ENCODE measurements around the gene SLC26A9. TPM values are rescaled to one million over a fixed set of nuclear protein-coding genes. Genes with fewer than 3 reads are reported as not detected.

SLC26A9 gene
- total and polyA plus RNA-seq, 2 donors (not counting 3 experiments of a cell fraction or from before 2014, with no cell fraction given), result 0.10 to 0.20 TPM

DNA sequence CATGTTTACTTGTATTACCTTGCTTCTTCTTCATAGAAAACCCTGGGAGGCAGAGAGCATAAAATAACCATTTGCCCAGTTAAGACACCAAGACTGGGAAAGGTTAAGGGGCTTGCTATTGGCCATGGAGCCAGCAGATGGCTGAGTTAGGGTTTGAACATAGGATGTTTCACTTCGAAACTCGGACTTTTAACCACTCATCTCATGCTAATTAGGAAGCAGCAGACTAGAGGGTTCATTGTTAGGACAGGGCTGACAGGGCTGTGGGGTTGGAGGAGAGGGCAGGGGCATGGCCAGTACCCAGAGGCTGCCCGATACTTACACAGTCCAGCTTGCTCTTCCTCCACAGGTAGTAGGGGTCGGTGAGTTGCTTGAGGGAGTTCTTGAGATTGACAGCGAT is 17.0 kb downstream of the SLC26A9 start:
- DNase-seq (ENCODE audit: low read depth, low spot score), result no peak
- no peak overlapping the region for H3K9ac ChIP-seq (replicated peaks; ENCODE audit: extremely low read depth, insufficient read depth, low read length)
- H3K4me1 ChIP-seq (ENCODE audit: control insufficient read depth, extremely low read depth, insufficient read depth, low read length), result no peaks in the 10 kb centered on the region
- H3K27ac ChIP-seq (ENCODE audit: insufficient read depth, low read depth, low read length), result no peak overlapping the region
- H3K36me3 ChIP-seq (ENCODE audit: control insufficient read depth in 2 of 2, extremely low read depth in 1 of 2, insufficient read depth in 2 of 2, low read length in 2 of 2), result no peaks in the 10 kb centered on the region
- no peaks in the 10 kb centered on the region for H3K79me2 ChIP-seq (ENCODE audit: control insufficient read depth, insufficient read depth, low read length)
- H3K4me3 ChIP-seq (replicated peaks in 1 of 3; ENCODE audit: insufficient read depth in 1 of 3, low read depth in 1 of 3, low read length in 3 of 3), result no peak overlapping the region
- intact Hi-C loops (cut with micrococcal nuclease), result no loop called here
- TF ChIP-seq POLR2A (IDR thresholded peaks at IDR 0.05; ENCODE audit: low read depth, low read length) (no peak), GATA2 (IDR thresholded peaks at IDR 0.05; ENCODE audit: insufficient read depth, insufficient read length, low read depth, low read length) (no peak), FOS (IDR thresholded peaks at IDR 0.05; ENCODE audit: borderline replicate concordance, insufficient read depth, low read length) (no peak), JUN (IDR thresholded peaks at IDR 0.05; ENCODE audit: borderline replicate concordance, insufficient read depth, insufficient read length, low read depth) (no peak)
- TF ChIP-seq, protein P1, sequence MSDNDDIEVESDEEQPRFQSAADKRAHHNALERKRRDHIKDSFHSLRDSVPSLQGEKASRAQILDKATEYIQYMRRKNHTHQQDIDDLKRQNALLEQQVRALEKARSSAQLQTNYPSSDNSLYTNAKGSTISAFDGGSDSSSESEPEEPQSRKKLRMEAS (IDR thresholded peaks at IDR 0.05; ENCODE audit: insufficient read depth, insufficient read length), result no peak
- dilution Hi-C loops (cut with MboI; ENCODE audit: extremely low pct_ligation_motif_present, low sequenced_read_pairs), result no loop called here
- no peaks in the 10 kb centered on the region for H3K9me1 ChIP-seq (replicated peaks; ENCODE audit: control insufficient read depth, extremely low read depth, insufficient read depth, low read length)
- H3K4me2 ChIP-seq (ENCODE audit: insufficient read depth, low read length), result no peak overlapping the region
- no peak overlapping the region for H2AFZ ChIP-seq (ENCODE audit: low read depth, low read length)
- ChIA-PET POLR2A (no interaction called here), CTCF (interaction anchor here (27.5 kb wide), 1 partner anchor 55 kb away, joined by 1606 read pairs; no protein-coding TSS in a partner anchor)
- FAIRE-seq, result no peak
- no TSS peak for BruUV-seq (replicated peaks)
- no peaks in the 10 kb centered on the region for H3K27me3 ChIP-seq (ENCODE audit: control insufficient read depth in 2 of 2, insufficient read depth in 2 of 2, low read length in 2 of 2)
- H4K20me1 ChIP-seq (replicated peaks; ENCODE audit: control insufficient read depth, extremely low read depth, insufficient read depth, low read length), result no peaks in the 10 kb centered on the region
- no peaks in the 10 kb centered on the region for H3K9me3 ChIP-seq (replicated peaks; ENCODE audit: control insufficient read depth, insufficient read depth, low read length)

GRCh38 chr1:205925736-205926135 is 17.5 kb downstream of the SLC26A9 start:
- no TSS peak for BruUV-seq (replicated peaks)
- no peak overlapping the region for H3K27ac ChIP-seq (ENCODE audit: insufficient read depth, low read depth, low read length)
- no peak for FAIRE-seq

More at GRCh38 chr1:205925736-205926135, 17.5 kb downstream of the SLC26A9 start:
- Histone ChIP-seq H3K9me1 (replicated peaks; ENCODE audit: control insufficient read depth, extremely low read depth, insufficient read depth, low read length) (no peaks in the 10 kb centered on the region), H3K36me3 (ENCODE audit: control insufficient read depth in 2 of 2, extremely low read depth in 1 of 2, insufficient read depth in 2 of 2, low read length in 2 of 2) (no peaks in the 10 kb centered on the region), H4K20me1 (replicated peaks; ENCODE audit: control insufficient read depth, extremely low read depth, insufficient read depth, low read length) (no peaks in the 10 kb centered on the region), H3K4me3 (replicated peaks in 1 of 3; ENCODE audit: insufficient read depth in 1 of 3, low read depth in 1 of 3, low read length in 3 of 3) (no peak overlapping the region), H3K27me3 (ENCODE audit: control insufficient read depth in 2 of 2, insufficient read depth in 2 of 2, low read length in 2 of 2) (no peaks in the 10 kb centered on the region), H3K79me2 (ENCODE audit: control insufficient read depth, insufficient read depth, low read length) (no peaks in the 10 kb centered on the region), H2AFZ (ENCODE audit: low read depth, low read length) (no peak overlapping the region), H3K9me3 (replicated peaks; ENCODE audit: control insufficient read depth, insufficient read depth, low read length) (no peaks in the 10 kb centered on the region), H3K4me2 (ENCODE audit: insufficient read depth, low read length) (no peak overlapping the region), H3K4me1 (ENCODE audit: control insufficient read depth, extremely low read depth, insufficient read depth, low read length) (no peaks in the 10 kb centered on the region), H3K9ac (replicated peaks; ENCODE audit: extremely low read depth, insufficient read depth, low read length) (no peak overlapping the region)
- CTCF ChIA-PET, result interaction anchor here (27.5 kb wide), 1 partner anchor 56 kb away, joined by 1606 read pairs; no protein-coding TSS in a partner anchor
- intact Hi-C loops (cut with micrococcal nuclease), result no loop called here
- no peak for DNase-seq (ENCODE audit: low read depth, low spot score)
- TF ChIP-seq POLR2A (IDR thresholded peaks at IDR 0.05; ENCODE audit: low read depth, low read length) (no peak), CTCF (IDR thresholded peaks at IDR 0.05; ENCODE audit: extremely low read depth in 1 of 2, insufficient read depth in 1 of 2, low read depth in 1 of 2, low read length in 2 of 2) (no peak), MYC (IDR thresholded peaks at IDR 0.05; ENCODE audit: low read depth, low read length) (no peak), EZH2 (IDR thresholded peaks at IDR 0.05; ENCODE audit: borderline replicate concordance, low read depth, low read length, severe bottlenecking) (no peak), POLR2AphosphoS5 (IDR thresholded peaks at IDR 0.05; ENCODE audit: insufficient read depth, low read depth, low read length) (no peak), GATA2 (IDR thresholded peaks at IDR 0.05; ENCODE audit: insufficient read depth, insufficient read length, low read depth, low read length) (no peak), FOS (IDR thresholded peaks at IDR 0.05; ENCODE audit: borderline replicate concordance, insufficient read depth, low read length) (no peak), JUN (IDR thresholded peaks at IDR 0.05; ENCODE audit: borderline replicate concordance, insufficient read depth, insufficient read length, low read depth) (no peak)
- TF ChIP-seq, protein P1 (IDR thresholded peaks at IDR 0.05; ENCODE audit: insufficient read depth, insufficient read length), result no peak
- dilution Hi-C loops (cut with MboI; ENCODE audit: extremely low pct_ligation_motif_present, low sequenced_read_pairs), result no loop called here
- POLR2A ChIA-PET, result no interaction called here
